Hepatic stellate cell (primary cell): Measurements from ENCODE around the gene RIC1.
"Not testable (repeated sequence)": the region's sequence is repeated elsewhere in the genome, so short reads cannot be mapped to it uniquely, and the experiment has no call there.

ENCODE experiments used
- DNase-seq: peaks from one replicate; pipeline ENCODE4 v3.0.0; 2011; ENCODE audit warnings: low spot score

The RIC1 gene

GRCh38 chr9:5675046-5675445 lies 46.1 kb downstream of the RIC1 start:
- DNase-seq = not testable (repeated sequence)

GRCh38 chr9:5683591-5683990 lies 54.7 kb downstream of the RIC1 start:
- DNase-seq = not testable (repeated sequence)

GRCh38 chr9:5684101-5684500 lies 55.2 kb downstream of the RIC1 start:
- no peak for DNase-seq

- no peak for DNase-seq
These were observed 59.2 kb downstream of the RIC1 start for GRCh38 chr9:5688109-5688508.

- no peak for DNase-seq
These were observed 61.4 kb downstream of the RIC1 start for GRCh38 chr9:5690278-5690677.

- no peak for DNase-seq
These were observed 67.0 kb downstream of the RIC1 start for GRCh38 chr9:5695860-5696259.

GRCh38 chr9:5696884-5697283 lies 68.0 kb downstream of the RIC1 start:
- DNase-seq = no peak

GRCh38 chr9:5698004-5698403 lies 69.1 kb downstream of the RIC1 start:
- no peak for DNase-seq

- DNase-seq = no peak
These were observed 70.1 kb downstream of the RIC1 start for GRCh38 chr9:5698810-5699556.

GRCh38 chr9:5708414-5708813 lies 79.5 kb downstream of the RIC1 start:
- DNase-seq = no peak

- no peak for DNase-seq
These were observed 83.9 kb downstream of the RIC1 start for GRCh38 chr9:5712651-5713390.

GRCh38 chr9:5714501-5715401 lies 85.8 kb downstream of the RIC1 start:
- DNase-seq = peak; percentile 4

- DNase-seq = no peak
These were observed 86.7 kb downstream of the RIC1 start for GRCh38 chr9:5715548-5716127.

- not testable (repeated sequence) for DNase-seq
These were observed 88.5 kb downstream of the RIC1 start for GRCh38 chr9:5717434-5717833.

- peak; percentile 11 for DNase-seq
These were observed 89.6 kb downstream of the RIC1 start for GRCh38 chr9:5718296-5719032.

GRCh38 chr9:5719100-5719926 lies 90.4 kb downstream of the RIC1 start:
- DNase-seq = no peak

- no peak for DNase-seq
These were observed 91.2 kb downstream of the RIC1 start for GRCh38 chr9:5720151-5720550.

GRCh38 chr9:5721279-5722087 lies 92.6 kb downstream of the RIC1 start:
- no peak for DNase-seq

GRCh38 chr9:5722679-5723078 lies 93.8 kb downstream of the RIC1 start:
- DNase-seq = not testable (repeated sequence)

- DNase-seq = no peak
These were observed 106.2 kb downstream of the RIC1 start for GRCh38 chr9:5735072-5735471.
